ENCODE measurements around the gene PPP3R1. TPM values are rescaled to one million over a fixed set of nuclear protein-coding genes. Genes with fewer than 3 reads are reported as not detected.
A peak's percentile ranks its signal among the peaks of the same experiment; 100 is the strongest.

PPP3R1 gene
- total RNA-seq, 2 experiments from 2014 or later: 69.8 to 70.3 TPM

DNA sequence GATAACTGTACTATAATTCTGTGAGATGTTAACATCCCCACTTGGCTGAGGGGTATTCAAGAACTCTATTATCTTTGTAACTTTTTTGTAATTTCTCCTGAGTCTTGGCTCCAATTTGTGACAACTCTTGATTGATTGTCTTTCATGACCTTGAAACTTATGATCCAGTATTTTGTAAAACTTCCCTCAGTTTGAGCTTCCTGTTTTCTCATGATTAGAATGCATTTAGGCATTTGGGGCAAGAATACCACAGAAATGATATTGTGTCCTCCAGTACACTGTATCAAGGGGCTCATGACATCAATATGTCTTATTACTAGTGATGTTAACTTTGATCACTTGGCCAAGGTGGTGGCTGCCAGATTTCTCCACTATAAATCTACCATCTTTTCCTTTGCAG is 57.2 kb downstream of the PPP3R1 start:
- peak overlapping the region; percentile 64 for H3K27ac Mint-ChIP-seq

DNA sequence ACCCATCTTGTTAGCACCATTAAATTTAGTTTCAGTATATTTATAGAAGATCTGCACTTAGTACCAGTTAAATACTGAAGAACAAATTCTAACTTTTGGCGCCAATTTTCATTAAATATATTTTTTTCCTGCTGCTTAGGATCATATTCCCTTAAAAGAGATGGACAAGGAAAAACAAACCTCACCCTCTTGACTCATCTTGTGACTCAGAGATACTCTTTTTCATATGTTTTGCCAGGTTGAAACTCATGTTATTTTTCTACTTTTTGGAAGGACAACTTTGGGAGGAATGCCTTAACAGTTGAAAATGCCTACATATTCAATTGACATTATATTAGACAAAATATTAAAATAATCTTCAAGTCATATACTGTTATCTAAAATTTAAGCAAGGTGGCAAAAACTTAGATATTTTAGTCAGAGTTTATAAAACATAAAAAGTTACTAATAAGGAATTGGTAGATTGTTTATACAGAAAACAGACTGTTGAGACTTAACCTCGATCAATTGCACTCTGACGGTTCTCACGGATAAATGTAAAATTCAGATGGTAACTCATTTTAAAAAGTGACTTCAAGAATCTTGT is 58.5 kb downstream of the PPP3R1 start:
- no peak overlapping the region for H3K4me3 Mint-ChIP-seq
- Histone ChIP-seq H3K4me1 (ENCODE audit: insufficient read depth, low read length) (no peaks in the 10 kb centered on the region), H3K27me3 (ENCODE audit: control insufficient read depth in 1 of 2, insufficient read depth in 2 of 2, low read length in 2 of 2) (no peaks in the 10 kb centered on the region), H3K36me3 (ENCODE audit: insufficient read depth, low read length) (no peaks in the 10 kb centered on the region), H3K4me3 (ENCODE audit: low read length) (no peak overlapping the region), H3K9me3 (ENCODE audit: control insufficient read depth in 1 of 2, insufficient read depth in 1 of 2, low read length in 2 of 2) (no peaks in the 10 kb centered on the region), H3K27ac (ENCODE audit: low read depth in 1 of 2, low read length in 2 of 2) (no peak overlapping the region)
- intact Hi-C loops (cut with DNase I, micrococcal nuclease): no loop called here
- DNase-seq (no peak), ATAC-seq (ENCODE audit: poor library complexity) (no peak)
- H3K27me3 Mint-ChIP-seq: no peaks in the 10 kb centered on the region
- H3K27ac Mint-ChIP-seq: peak overlapping the region; percentile 20
- peaks cover 11% of the 10 kb centered on the region for H3K36me3 Mint-ChIP-seq (ENCODE audit: low read depth)
- TF ChIP-seq, protein P1, sequence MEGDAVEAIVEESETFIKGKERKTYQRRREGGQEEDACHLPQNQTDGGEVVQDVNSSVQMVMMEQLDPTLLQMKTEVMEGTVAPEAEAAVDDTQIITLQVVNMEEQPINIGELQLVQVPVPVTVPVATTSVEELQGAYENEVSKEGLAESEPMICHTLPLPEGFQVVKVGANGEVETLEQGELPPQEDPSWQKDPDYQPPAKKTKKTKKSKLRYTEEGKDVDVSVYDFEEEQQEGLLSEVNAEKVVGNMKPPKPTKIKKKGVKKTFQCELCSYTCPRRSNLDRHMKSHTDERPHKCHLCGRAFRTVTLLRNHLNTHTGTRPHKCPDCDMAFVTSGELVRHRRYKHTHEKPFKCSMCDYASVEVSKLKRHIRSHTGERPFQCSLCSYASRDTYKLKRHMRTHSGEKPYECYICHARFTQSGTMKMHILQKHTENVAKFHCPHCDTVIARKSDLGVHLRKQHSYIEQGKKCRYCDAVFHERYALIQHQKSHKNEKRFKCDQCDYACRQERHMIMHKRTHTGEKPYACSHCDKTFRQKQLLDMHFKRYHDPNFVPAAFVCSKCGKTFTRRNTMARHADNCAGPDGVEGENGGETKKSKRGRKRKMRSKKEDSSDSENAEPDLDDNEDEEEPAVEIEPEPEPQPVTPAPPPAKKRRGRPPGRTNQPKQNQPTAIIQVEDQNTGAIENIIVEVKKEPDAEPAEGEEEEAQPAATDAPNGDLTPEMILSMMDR (IDR thresholded peaks at IDR 0.05): no peak
- H3K4me1 Mint-ChIP-seq (ENCODE audit: low read depth): peaks cover 81% of the 10 kb centered on the region
- H3K9me3 Mint-ChIP-seq: no peaks in the 10 kb centered on the region
- ChIA-PET POLR2A (interaction anchor here (1.0 to 1.8 kb wide), 3 partner anchors 24 to 57 kb away, joined by 3 to 5 read pairs (median 4); partner anchors contain the start of gene PNO1), CTCF (interaction anchor here (1.0 kb wide), 2 partner anchors 89 to 248 kb away, joined by 3 to 5 read pairs; no protein-coding TSS in a partner anchor)

More for the DNA sequence above, 57.2 kb downstream of the PPP3R1 start:
- H3K9me3 ChIP-seq (ENCODE audit: control insufficient read depth in 1 of 2, insufficient read depth in 1 of 2, low read length in 2 of 2): no peaks in the 10 kb centered on the region
- DNase-seq (no peak), ATAC-seq (ENCODE audit: poor library complexity) (no peak)
- no peaks in the 10 kb centered on the region for H3K27me3 ChIP-seq (ENCODE audit: control insufficient read depth in 1 of 2, insufficient read depth in 2 of 2, low read length in 2 of 2)
- intact Hi-C loops (cut with DNase I, micrococcal nuclease): loop anchor here (5.0 kb wide), 2 partner anchors 73 to 87 kb away; no protein-coding TSS in a partner anchor
- no peaks in the 10 kb centered on the region for H3K27me3 Mint-ChIP-seq
- H3K27ac ChIP-seq (ENCODE audit: low read depth in 1 of 2, low read length in 2 of 2): no peak overlapping the region
- H3K36me3 ChIP-seq (ENCODE audit: insufficient read depth, low read length): no peaks in the 10 kb centered on the region
- TF ChIP-seq, protein P1 (IDR thresholded peaks at IDR 0.05): no peak
- H3K9me3 Mint-ChIP-seq: no peaks in the 10 kb centered on the region
- POLR2A ChIA-PET: interaction anchor here (1.0 to 1.1 kb wide), 2 partner anchors 37 to 56 kb away, joined by 3 to 4 read pairs; partner anchors contain the start of gene PNO1
- H3K4me3 Mint-ChIP-seq: no peak overlapping the region
- CTCF ChIA-PET: interaction anchor here (1.0 to 2.7 kb wide), 3 partner anchors 59 to 247 kb away, joined by 3 to 12 read pairs (median 5); partner anchors contain the start of gene PPP3R1
- H3K4me1 Mint-ChIP-seq (ENCODE audit: low read depth): peaks cover 80% of the 10 kb centered on the region
- H3K36me3 Mint-ChIP-seq (ENCODE audit: low read depth): peaks cover 11% of the 10 kb centered on the region
- H3K4me3 ChIP-seq (ENCODE audit: low read length): no peak overlapping the region
- H3K4me1 ChIP-seq (ENCODE audit: insufficient read depth, low read length): no peaks in the 10 kb centered on the region

DNA sequence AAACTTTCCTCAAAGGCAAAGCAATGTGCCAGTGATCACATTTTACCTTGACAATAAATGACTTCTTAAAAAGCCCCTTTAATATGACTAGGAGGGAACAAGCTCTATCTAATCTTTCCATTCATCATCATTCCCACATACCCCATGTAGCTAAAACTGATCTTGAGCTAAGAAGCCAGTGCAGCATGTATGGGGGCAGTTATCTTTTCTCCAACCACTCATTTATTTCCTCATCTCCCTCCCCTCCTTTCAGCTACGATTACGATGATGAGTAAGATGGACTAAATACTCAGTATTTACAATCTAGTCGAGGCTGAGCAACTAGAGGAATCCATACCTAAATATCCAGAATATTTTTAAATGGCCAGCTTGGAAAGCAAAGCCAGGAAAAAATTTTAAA is 59.2 kb downstream of the PPP3R1 start:
- peaks cover 11% of the 10 kb centered on the region for H3K36me3 Mint-ChIP-seq (ENCODE audit: low read depth)
- Histone ChIP-seq H3K9me3 (ENCODE audit: control insufficient read depth in 1 of 2, insufficient read depth in 1 of 2, low read length in 2 of 2) (no peaks in the 10 kb centered on the region), H3K4me3 (ENCODE audit: low read length) (no peak overlapping the region), H3K36me3 (ENCODE audit: insufficient read depth, low read length) (no peaks in the 10 kb centered on the region), H3K27me3 (ENCODE audit: control insufficient read depth in 1 of 2, insufficient read depth in 2 of 2, low read length in 2 of 2) (no peaks in the 10 kb centered on the region), H3K27ac (ENCODE audit: low read depth in 1 of 2, low read length in 2 of 2) (peak overlapping the region in 1 of 2 donors; percentile 5), H3K4me1 (ENCODE audit: insufficient read depth, low read length) (no peaks in the 10 kb centered on the region)
- peak overlapping the region; percentile 20 for H3K27ac Mint-ChIP-seq
- TF ChIP-seq, protein P1 (IDR thresholded peaks at IDR 0.05): no peak
- ATAC-seq (ENCODE audit: poor library complexity): no peak
- DNase-seq: no peak
- peaks cover 84% of the 10 kb centered on the region for H3K4me1 Mint-ChIP-seq (ENCODE audit: low read depth)
- H3K27me3 Mint-ChIP-seq: no peaks in the 10 kb centered on the region
- ChIA-PET CTCF (no interaction called here), POLR2A (interaction anchor here (1.1 to 1.8 kb wide), 2 partner anchors 25 to 36 kb away, joined by 3 to 5 read pairs; partner anchors contain the start of gene PNO1)
- H3K4me3 Mint-ChIP-seq: no peak overlapping the region
- intact Hi-C loops (cut with DNase I, micrococcal nuclease): no loop called here
- H3K9me3 Mint-ChIP-seq: no peaks in the 10 kb centered on the region

All from CD4-positive, alpha-beta T cell (primary cell).